ENCODE measurements around the gene ARHGAP5. TPM values are rescaled to one million over a fixed set of nuclear protein-coding genes. Genes with fewer than 3 reads are reported as not detected.

ARHGAP5 gene
- polyA plus RNA-seq, 1 experiment = 45.6 TPM

DNA sequence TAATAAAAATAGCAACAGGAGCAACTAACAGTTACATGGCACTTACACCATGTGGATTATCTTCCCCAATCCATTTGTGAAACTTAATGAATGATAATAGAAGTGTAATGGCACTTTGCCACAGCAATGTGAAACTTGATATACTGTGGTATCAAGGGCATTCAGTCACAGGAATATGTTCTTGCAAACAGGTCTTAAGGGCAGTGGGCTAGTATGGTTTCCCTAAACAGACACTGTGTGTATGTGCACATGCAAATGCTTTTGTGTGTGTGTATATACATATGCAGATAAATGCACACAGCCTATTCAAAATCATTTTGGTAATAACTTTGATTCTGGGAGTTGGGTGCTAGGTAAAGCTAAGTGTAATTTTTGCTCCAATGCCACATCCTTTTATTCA is 26.2 kb upstream of the ARHGAP5 start:
- TF ChIP-seq, protein P1, sequence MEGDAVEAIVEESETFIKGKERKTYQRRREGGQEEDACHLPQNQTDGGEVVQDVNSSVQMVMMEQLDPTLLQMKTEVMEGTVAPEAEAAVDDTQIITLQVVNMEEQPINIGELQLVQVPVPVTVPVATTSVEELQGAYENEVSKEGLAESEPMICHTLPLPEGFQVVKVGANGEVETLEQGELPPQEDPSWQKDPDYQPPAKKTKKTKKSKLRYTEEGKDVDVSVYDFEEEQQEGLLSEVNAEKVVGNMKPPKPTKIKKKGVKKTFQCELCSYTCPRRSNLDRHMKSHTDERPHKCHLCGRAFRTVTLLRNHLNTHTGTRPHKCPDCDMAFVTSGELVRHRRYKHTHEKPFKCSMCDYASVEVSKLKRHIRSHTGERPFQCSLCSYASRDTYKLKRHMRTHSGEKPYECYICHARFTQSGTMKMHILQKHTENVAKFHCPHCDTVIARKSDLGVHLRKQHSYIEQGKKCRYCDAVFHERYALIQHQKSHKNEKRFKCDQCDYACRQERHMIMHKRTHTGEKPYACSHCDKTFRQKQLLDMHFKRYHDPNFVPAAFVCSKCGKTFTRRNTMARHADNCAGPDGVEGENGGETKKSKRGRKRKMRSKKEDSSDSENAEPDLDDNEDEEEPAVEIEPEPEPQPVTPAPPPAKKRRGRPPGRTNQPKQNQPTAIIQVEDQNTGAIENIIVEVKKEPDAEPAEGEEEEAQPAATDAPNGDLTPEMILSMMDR (IDR thresholded peaks at IDR 0.05; ENCODE audit: low read depth, low read length) = no peak
- no peak for DNase-seq (ENCODE audit: low read depth, low spot score)
- ChIA-PET POLR2A (no interaction called here), CTCF (no interaction called here)
- Histone ChIP-seq H3K27me3 (ENCODE audit: control insufficient read depth, insufficient read depth, low read length) (no peaks in the 10 kb centered on the region), H3K9me3 (ENCODE audit: control insufficient read depth, insufficient read depth, low read length) (no peaks in the 10 kb centered on the region), H3K27ac (ENCODE audit: low read depth, low read length) (no peak overlapping the region), H3K4me3 (ENCODE audit: low read depth, low read length) (no peak overlapping the region)

DNA sequence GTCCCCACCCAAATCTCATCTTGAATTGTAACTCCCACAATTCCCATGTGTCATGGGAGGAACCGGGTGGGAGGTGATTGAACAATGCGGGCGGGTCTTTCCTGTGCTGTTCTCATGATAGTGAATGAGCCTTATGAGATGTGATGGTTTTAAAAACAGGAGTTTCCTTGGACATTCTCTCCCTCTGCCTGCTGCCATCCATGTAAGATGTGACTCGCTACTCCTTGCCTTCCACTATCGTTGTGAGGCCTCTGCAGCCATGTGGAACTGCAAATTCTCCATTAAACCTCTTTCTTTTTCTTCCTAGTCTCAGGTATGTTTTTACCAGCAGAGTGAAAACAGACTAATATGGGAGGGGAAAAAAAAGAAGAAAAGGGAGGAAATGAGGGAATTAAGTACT is 22.6 kb upstream of the ARHGAP5 start:
- Histone ChIP-seq H3K27ac (ENCODE audit: low read depth, low read length) (no peak overlapping the region), H3K27me3 (ENCODE audit: control insufficient read depth, insufficient read depth, low read length) (no peaks in the 10 kb centered on the region), H3K9me3 (ENCODE audit: control insufficient read depth, insufficient read depth, low read length) (no peaks in the 10 kb centered on the region), H3K4me3 (ENCODE audit: low read depth, low read length) (no peak overlapping the region)
- POLR2A ChIA-PET = no interaction called here
- no peak for DNase-seq (ENCODE audit: low read depth, low spot score)
- CTCF ChIA-PET = no interaction called here
- TF ChIP-seq, protein P1 (IDR thresholded peaks at IDR 0.05; ENCODE audit: low read depth, low read length) = no peak

DNA sequence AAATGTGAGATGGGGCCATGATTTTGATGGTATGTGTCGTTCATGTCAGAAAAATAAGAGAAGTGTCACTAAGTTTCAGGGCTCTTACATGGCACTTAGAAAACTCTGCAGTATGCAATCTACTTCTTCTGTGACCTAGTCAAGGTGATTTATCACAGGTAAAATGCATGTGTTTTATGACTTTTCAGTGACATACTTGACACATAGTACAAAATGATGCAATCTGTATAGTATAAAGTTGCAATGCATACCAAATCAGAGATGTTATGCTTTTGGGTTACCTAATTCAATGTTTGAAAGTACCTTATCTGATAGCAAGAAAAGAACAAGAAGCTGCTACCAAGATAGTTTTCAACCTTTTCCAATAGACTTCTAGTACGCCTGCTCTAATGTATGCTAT is 21.9 kb upstream of the ARHGAP5 start:
- Histone ChIP-seq H3K27me3 (ENCODE audit: control insufficient read depth, insufficient read depth, low read length) (no peaks in the 10 kb centered on the region), H3K4me3 (ENCODE audit: low read depth, low read length) (no peak overlapping the region), H3K9me3 (ENCODE audit: control insufficient read depth, insufficient read depth, low read length) (no peaks in the 10 kb centered on the region), H3K27ac (ENCODE audit: low read depth, low read length) (no peak overlapping the region)
- TF ChIP-seq, protein P1 (IDR thresholded peaks at IDR 0.05; ENCODE audit: low read depth, low read length) = no peak
- ChIA-PET CTCF (no interaction called here), POLR2A (interaction anchor here (0.7 kb wide), 1 partner anchor 44 kb away, joined by 3 read pairs; no protein-coding TSS in a partner anchor)
- no peak for DNase-seq (ENCODE audit: low read depth, low spot score)

DNA sequence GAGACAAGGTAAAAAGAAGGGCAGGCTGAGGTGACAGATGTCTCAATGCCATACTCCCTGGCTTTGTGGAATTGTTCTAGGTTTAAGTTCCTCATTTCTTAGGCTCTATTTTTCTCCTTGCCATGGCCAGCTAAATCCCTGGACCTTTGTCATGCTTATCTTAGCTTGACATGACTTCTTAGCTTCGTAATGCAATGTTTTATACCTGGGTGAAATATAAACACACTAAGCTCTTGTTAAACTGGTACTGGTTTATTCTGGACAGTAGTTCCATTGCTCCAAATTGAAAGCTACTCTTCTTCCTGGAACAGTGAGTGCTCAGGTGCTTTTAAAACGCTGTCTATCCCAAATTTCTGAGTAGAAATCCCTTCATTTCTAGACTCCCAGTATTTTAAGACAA is 17.4 kb upstream of the ARHGAP5 start:
- Histone ChIP-seq H3K9me3 (ENCODE audit: control insufficient read depth, insufficient read depth, low read length) (no peaks in the 10 kb centered on the region), H3K27ac (ENCODE audit: low read depth, low read length) (no peak overlapping the region), H3K4me3 (ENCODE audit: low read depth, low read length) (no peak overlapping the region), H3K27me3 (ENCODE audit: control insufficient read depth, insufficient read depth, low read length) (no peaks in the 10 kb centered on the region)
- POLR2A ChIA-PET = no interaction called here
- CTCF ChIA-PET = interaction anchor here (1.0 kb wide), 1 partner anchor 195 kb away, joined by 3 read pairs; no protein-coding TSS in a partner anchor
- TF ChIP-seq, protein P1 (IDR thresholded peaks at IDR 0.05; ENCODE audit: low read depth, low read length) = no peak
- no peak for DNase-seq (ENCODE audit: low read depth, low spot score)

DNA sequence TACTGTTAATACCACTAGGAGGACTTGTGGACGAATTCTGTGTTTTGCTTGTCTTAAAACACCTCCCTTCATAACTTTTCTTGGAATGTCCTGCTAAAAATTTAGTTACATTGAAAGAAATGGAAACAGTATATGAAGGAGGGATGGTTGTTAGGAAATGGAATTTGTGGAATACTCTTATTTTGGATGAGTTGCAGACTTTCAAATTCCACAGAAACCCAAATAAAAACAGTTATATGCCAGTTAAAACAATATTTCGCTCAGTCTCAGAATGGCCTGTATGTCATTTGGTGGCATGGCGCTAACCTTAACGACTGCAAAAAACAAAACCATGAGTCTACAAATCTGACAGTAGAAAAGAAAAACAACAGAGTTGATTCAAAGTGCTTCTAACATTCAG is 12.2 kb upstream of the ARHGAP5 start:
- Histone ChIP-seq H3K27me3 (ENCODE audit: control insufficient read depth, insufficient read depth, low read length) (peaks cover 2% of the 10 kb centered on the region), H3K27ac (ENCODE audit: low read depth, low read length) (no peak overlapping the region), H3K9me3 (ENCODE audit: control insufficient read depth, insufficient read depth, low read length) (no peaks in the 10 kb centered on the region), H3K4me3 (ENCODE audit: low read depth, low read length) (no peak overlapping the region)
- POLR2A ChIA-PET = no interaction called here
- CTCF ChIA-PET = interaction anchor here (1.1 kb wide), 1 partner anchor 9 kb away, joined by 3 read pairs; no protein-coding TSS in a partner anchor
- TF ChIP-seq, protein P1 (IDR thresholded peaks at IDR 0.05; ENCODE audit: low read depth, low read length) = no peak
- DNase-seq (ENCODE audit: low read depth, low spot score) = no peak

All from AG04450 (cell line).